HuH-7.5 (cell line): Measurements from ENCODE around the gene MZB1.
A peak's percentile ranks its signal among the peaks of the same experiment; 100 is the strongest.
"Not testable (repeated sequence)": the region's sequence is repeated elsewhere in the genome, so short reads cannot be mapped to it uniquely, and the experiment has no call there.

ENCODE experiments used
- DNase-seq: peaks from one replicate; pipeline ENCODE4 v3.0.0; 2011; ENCODE audit warnings: low spot score

Gene MZB1

GRCh38 chr5:139410121-139410992 lies 20.6 kb upstream of the MZB1 start:
- DNase-seq, result no peak

- DNase-seq, result not testable (repeated sequence)
Measured at GRCh38 chr5:139409116-139409515, 19.4 kb upstream of the MZB1 start.

GRCh38 chr5:139408191-139408590 lies 18.5 kb upstream of the MZB1 start:
- DNase-seq, result no peak

- no peak for DNase-seq
Measured at GRCh38 chr5:139407517-139407916, 17.8 kb upstream of the MZB1 start.

GRCh38 chr5:139406963-139407362 lies 17.2 kb upstream of the MZB1 start:
- no peak for DNase-seq

- DNase-seq, result no peak
Measured at GRCh38 chr5:139404484-139404840, 14.7 kb upstream of the MZB1 start.

GRCh38 chr5:139403787-139404483 lies 14.2 kb upstream of the MZB1 start, which contains the start of gene SPATA24:
Gene SPATA24, minus strand, starts transcription at chr5:139404089. Its CDS starts 29 bp downstream, at chr5:139404060.
- peak; percentile 93 for DNase-seq

GRCh38 chr5:139403418-139403786 lies 13.7 kb upstream of the MZB1 start:
- no peak for DNase-seq

- DNase-seq, result peak; percentile 69
Measured at GRCh38 chr5:139402561-139403158, 12.9 kb upstream of the MZB1 start.

- no peak for DNase-seq
Measured at GRCh38 chr5:139401546-139401945, 11.8 kb upstream of the MZB1 start.

GRCh38 chr5:139399501-139400121 lies 9.9 kb upstream of the MZB1 start:
- DNase-seq, result no peak

- DNase-seq, result no peak
Measured at GRCh38 chr5:139397921-139398320, 8.2 kb upstream of the MZB1 start.

- no peak for DNase-seq
Measured at GRCh38 chr5:139396691-139397090, 7.0 kb upstream of the MZB1 start.

GRCh38 chr5:139395844-139396640 lies 6.3 kb upstream of the MZB1 start:
- no peak for DNase-seq

- no peak for DNase-seq
Measured at GRCh38 chr5:139394654-139395566, 5.2 kb upstream of the MZB1 start, which contains the start of gene PROB1. Gene PROB1, minus strand, starts transcription at chr5:139395104. Its CDS starts 23 bp downstream, at chr5:139395081.

- DNase-seq, result no peak
Measured at GRCh38 chr5:139394123-139394653, 4.5 kb upstream of the MZB1 start.

GRCh38 chr5:139393497-139394122 lies 3.9 kb upstream of the MZB1 start:
- DNase-seq, result peak; percentile 58

- DNase-seq, result peak; percentile 92
Measured at GRCh38 chr5:139392678-139393496, 3.2 kb upstream of the MZB1 start.

GRCh38 chr5:139392324-139392677 lies 2.6 kb upstream of the MZB1 start:
- DNase-seq, result no peak
